Stimulated activated CD4-positive, alpha-beta T cell treated with anti-CD3 and anti-CD28 coated beads, Interleukin-1b, Interleukin-23, amount 100 ng/mL, for 48 hours (primary cell): Measurements from ENCODE around the gene STPG3.

Source experiments
- DNase-seq: peaks from one replicate; pipeline ENCODE4 v3.0.0-alpha.2; 2020

STPG3 gene

GRCh38 chr9:137222190-137223077, 28.7 kb upstream of the STPG3 start, which contains the start of gene RNF208:
Gene RNF208, minus strand, starts transcription at chr9:137222240. Its CDS starts 1,028 bp downstream, at chr9:137221212.
- no peak for DNase-seq

- peak; percentile 99 for DNase-seq
Observed at GRCh38 chr9:137223078-137223970, 27.8 kb upstream of the STPG3 start.

- peak; percentile 33 for DNase-seq
Observed at GRCh38 chr9:137224830-137225694, 26.0 kb upstream of the STPG3 start, which contains the start of gene CYSRT1. Gene CYSRT1, plus strand, starts transcription at chr9:137225174. Its CDS starts 448 bp downstream, at chr9:137225622.

GRCh38 chr9:137225699-137226331, 25.3 kb upstream of the STPG3 start:
- DNase-seq, result no peak

GRCh38 chr9:137226338-137227053, 24.6 kb upstream of the STPG3 start:
- no peak for DNase-seq

GRCh38 chr9:137227054-137227852, 23.8 kb upstream of the STPG3 start, which contains the start of gene RNF224:
Gene RNF224, plus strand, starts transcription at chr9:137227502. Its CDS starts 834 bp downstream, at chr9:137228336.
- DNase-seq, result peak; percentile 83

GRCh38 chr9:137227853-137228505, 23.1 kb upstream of the STPG3 start:
- DNase-seq, result no peak

- no peak for DNase-seq
Observed at GRCh38 chr9:137228506-137228967, 22.5 kb upstream of the STPG3 start.

GRCh38 chr9:137228968-137229896, 21.9 kb upstream of the STPG3 start:
- no peak for DNase-seq

GRCh38 chr9:137229903-137230704, 21.0 kb upstream of the STPG3 start:
- DNase-seq, result no peak

- no peak for DNase-seq
Observed at GRCh38 chr9:137230705-137231371, 20.2 kb upstream of the STPG3 start, which contains the start of gene SLC34A3. Gene SLC34A3, plus strand, starts transcription at chr9:137230901. Its CDS starts 802 bp downstream, at chr9:137231703.

- DNase-seq, result no peak
Observed at GRCh38 chr9:137231372-137232039, 19.6 kb upstream of the STPG3 start.

- DNase-seq, result no peak
Observed at GRCh38 chr9:137232101-137232500, 19.0 kb upstream of the STPG3 start.

- no peak for DNase-seq
Observed at GRCh38 chr9:137232510-137232909, 18.6 kb upstream of the STPG3 start.

- no peak for DNase-seq
Observed at GRCh38 chr9:137233143-137233980, 17.7 kb upstream of the STPG3 start.
